NB4 (cell line): ENCODE results near the gene CLDN17.

ENCODE experiments used
- DNase-seq: peaks from one replicate; pipeline ENCODE4 v3.0.0; 2010; ENCODE audit warnings: low read depth
- H3K4me3 ChIP-seq: one replicate; pipeline ENCODE4 v1.5.1; 2011; ENCODE audit warnings: mild to moderate bottlenecking, low read depth, low read length, moderate library complexity
- MYC ChIP-seq: IDR thresholded peaks from 2 replicates; pipeline ENCODE4 v1.6.1; 2011; ENCODE audit warnings: low read depth, low read length
- POLR2A ChIP-seq: IDR thresholded peaks from 2 replicates; pipeline ENCODE4 v1.6.1; 2011; ENCODE audit warnings: mild to moderate bottlenecking; ENCODE audit not compliant: insufficient read length; ENCODE audit errors: extremely low read depth
- TF ChIP-seq, protein P1 (sequence below): IDR thresholded peaks from one replicate; pipeline ENCODE4 v1.5.1; 2012; ENCODE audit warnings: low read depth, low read length
- TF ChIP-seq, protein P2 (sequence below): IDR thresholded peaks from 2 replicates; pipeline ENCODE4 v1.6.1; 2011; ENCODE audit warnings: low read depth, low read length

CLDN17 gene, protein sequence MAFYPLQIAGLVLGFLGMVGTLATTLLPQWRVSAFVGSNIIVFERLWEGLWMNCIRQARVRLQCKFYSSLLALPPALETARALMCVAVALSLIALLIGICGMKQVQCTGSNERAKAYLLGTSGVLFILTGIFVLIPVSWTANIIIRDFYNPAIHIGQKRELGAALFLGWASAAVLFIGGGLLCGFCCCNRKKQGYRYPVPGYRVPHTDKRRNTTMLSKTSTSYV

DNA sequence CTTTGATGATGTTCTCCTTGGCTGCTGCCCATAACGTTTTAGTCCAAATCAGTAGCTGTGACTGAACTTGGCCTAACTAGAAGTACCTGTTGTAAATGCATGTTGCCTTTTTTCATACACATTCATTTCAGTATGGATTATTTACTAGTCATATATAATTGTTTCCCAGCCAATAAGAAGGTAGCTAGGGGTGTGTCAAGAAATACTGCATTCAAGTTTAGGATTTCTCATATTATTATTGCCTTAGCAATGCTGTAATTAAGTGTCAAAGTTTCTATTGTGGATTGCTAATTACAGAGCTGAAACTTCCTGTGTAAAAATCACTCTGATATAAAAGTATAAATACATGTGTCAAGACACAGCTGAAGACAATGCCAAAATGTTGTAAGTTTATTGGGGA lies at the start of gene CLDN17:
TSS of gene CLDN17 (minus strand) at position 101 of the 400 bp plus-strand sequence. CDS start 188 bp downstream, outside the sequence.
- TF ChIP-seq MYC = no peak
- TF ChIP-seq POLR2A = no peak
- TF ChIP-seq, protein P1, sequence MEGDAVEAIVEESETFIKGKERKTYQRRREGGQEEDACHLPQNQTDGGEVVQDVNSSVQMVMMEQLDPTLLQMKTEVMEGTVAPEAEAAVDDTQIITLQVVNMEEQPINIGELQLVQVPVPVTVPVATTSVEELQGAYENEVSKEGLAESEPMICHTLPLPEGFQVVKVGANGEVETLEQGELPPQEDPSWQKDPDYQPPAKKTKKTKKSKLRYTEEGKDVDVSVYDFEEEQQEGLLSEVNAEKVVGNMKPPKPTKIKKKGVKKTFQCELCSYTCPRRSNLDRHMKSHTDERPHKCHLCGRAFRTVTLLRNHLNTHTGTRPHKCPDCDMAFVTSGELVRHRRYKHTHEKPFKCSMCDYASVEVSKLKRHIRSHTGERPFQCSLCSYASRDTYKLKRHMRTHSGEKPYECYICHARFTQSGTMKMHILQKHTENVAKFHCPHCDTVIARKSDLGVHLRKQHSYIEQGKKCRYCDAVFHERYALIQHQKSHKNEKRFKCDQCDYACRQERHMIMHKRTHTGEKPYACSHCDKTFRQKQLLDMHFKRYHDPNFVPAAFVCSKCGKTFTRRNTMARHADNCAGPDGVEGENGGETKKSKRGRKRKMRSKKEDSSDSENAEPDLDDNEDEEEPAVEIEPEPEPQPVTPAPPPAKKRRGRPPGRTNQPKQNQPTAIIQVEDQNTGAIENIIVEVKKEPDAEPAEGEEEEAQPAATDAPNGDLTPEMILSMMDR = no peak
- TF ChIP-seq, protein P2, sequence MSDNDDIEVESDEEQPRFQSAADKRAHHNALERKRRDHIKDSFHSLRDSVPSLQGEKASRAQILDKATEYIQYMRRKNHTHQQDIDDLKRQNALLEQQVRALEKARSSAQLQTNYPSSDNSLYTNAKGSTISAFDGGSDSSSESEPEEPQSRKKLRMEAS = no peak
- H3K4me3 ChIP-seq = no peak within 1 kb of the TSS
- no peak for DNase-seq

DNA sequence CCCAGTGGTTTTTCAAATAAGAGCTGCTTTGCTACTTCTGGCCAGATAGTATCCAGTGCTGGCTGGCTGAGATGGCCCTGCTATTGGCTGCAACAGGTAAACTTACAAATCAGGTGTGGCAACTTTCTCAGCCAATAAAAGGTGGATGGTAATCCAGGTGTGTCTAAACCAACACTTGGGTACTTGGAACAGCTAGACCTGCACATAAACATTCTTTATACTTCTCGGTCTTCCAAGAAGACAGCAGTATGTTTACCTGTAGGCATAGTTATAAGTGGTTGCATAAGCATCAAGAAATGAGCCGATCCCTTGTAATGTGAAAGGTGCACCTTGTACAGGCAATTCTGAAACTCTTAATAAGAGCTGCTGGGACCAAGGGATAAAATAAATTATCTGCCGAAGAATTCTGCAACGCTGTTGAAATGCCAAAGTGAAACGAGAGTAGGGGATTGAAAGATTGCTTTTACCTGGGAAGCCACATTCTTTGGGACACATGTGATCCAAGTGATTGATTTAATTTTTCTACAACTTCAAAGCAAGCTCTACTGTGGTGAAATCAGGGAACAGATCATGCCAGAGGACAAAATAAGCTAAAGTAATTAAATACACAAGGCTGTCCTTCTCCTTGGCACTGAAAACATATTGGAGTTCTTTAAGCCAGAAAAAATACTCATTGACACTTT lies 49.6 kb upstream of the CLDN17 start, which contains the start of gene CLDN8:
TSS of gene CLDN8 (minus strand) at position 57 of the 683 bp plus-strand sequence. CDS start 172 bp downstream, outside the sequence.
- no peak within 1 kb of the TSS for H3K4me3 ChIP-seq
- no peak for DNase-seq
- TF ChIP-seq, protein P1 = no peak
- no peak for TF ChIP-seq MYC
- TF ChIP-seq, protein P2 = no peak
- TF ChIP-seq POLR2A = no peak

DNA sequence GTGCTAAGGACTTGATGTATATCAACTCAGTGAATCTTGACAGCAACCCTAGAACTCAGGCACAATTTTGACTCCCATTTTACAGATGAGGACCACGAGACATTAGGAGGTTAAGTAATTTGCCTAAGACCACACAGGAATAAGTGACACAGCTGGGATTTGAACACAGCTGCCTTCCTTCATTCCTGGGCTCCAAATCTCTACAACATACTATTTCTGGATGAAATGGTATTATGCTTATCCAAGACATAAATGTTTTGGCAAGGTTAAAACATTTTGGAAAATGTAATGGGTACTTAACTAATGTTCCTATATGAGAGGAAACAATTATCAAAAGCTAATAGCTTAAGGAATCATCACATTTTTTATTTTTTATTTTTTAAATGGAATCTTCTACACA lies 44.5 kb upstream of the CLDN17 start:
- no peak overlapping the region for H3K4me3 ChIP-seq
- no peak for DNase-seq
- TF ChIP-seq, protein P2 = no peak
- TF ChIP-seq, protein P1 = no peak
- no peak for TF ChIP-seq POLR2A

DNA sequence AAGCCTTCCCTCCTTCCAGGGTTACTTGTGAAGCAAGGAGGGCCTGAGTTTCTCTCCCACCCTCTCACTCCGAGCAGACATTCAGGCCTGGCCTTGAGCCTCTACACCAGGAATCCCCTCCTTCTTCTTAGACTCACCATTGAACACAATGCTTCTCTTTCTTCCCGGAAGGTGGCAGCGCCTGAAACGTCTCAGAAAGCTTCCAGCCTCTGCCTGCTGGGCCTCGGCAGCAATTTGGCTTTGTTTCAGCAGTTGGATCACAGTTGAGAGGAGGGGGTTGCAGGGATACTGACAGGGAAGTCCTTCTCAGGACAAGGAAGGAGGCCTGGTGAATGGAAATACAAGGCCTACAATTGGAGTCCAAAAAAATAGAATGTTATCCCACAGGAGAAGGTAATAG lies 43.0 kb upstream of the CLDN17 start:
- TF ChIP-seq MYC (no peak), POLR2A (no peak)
- TF ChIP-seq, protein P1 = no peak
- TF ChIP-seq, protein P2 = no peak
- H3K4me3 ChIP-seq = no peak overlapping the region
- no peak for DNase-seq

DNA sequence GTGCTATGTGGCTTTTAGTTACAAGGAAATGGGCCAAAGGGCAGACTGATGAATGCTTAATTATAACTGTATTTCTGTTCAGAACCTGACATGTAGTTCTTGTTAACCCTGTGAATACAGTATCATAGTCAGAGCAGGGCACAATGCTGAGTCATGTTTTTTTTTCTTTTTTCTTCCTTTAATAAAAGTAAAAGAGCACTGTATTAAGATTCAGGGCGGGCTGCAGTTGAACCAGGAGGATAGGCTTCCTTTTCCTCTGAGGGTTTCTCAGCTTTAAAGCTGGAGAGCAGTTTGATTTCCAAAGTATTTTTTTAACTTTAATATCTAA lies 40.6 kb upstream of the CLDN17 start:
- TF ChIP-seq, protein P1 = no peak
- TF ChIP-seq, protein P2 = no peak
- TF ChIP-seq POLR2A = no peak
- no peak for TF ChIP-seq MYC
- DNase-seq = no peak
- H3K4me3 ChIP-seq = no peak overlapping the region
